DMS53 (cell line): Measurements from ENCODE around the gene PPP3CA.
A peak's percentile ranks its signal among the peaks of the same experiment; 100 is the strongest.
"Not testable (repeated sequence)": the region's sequence is repeated elsewhere in the genome, so short reads cannot be mapped to it uniquely, and the experiment has no call there.

Experiments used
- DNase-seq: peaks from one replicate; lab custom pipeline; 2025; lab: John Stamatoyannopoulos, UW

The PPP3CA gene

GRCh38 chr4:101098666-101099400 is 248.5 kb downstream of the PPP3CA start:
- no peak for DNase-seq

GRCh38 chr4:101092609-101093008 is 254.7 kb downstream of the PPP3CA start:
- not testable (repeated sequence) for DNase-seq

GRCh38 chr4:101089168-101089567 is 258.2 kb downstream of the PPP3CA start:
- no peak for DNase-seq

GRCh38 chr4:101086801-101087586 is 260.3 kb downstream of the PPP3CA start:
- DNase-seq = peak; percentile 14

- no peak for DNase-seq
Measured at GRCh38 chr4:101083131-101083530, 264.2 kb downstream of the PPP3CA start.

- DNase-seq = peak; percentile 11
Measured at GRCh38 chr4:101081695-101082369, 265.5 kb downstream of the PPP3CA start.

GRCh38 chr4:101081166-101081565 is 266.2 kb downstream of the PPP3CA start:
- DNase-seq = no peak

GRCh38 chr4:101078950-101079349 is 268.4 kb downstream of the PPP3CA start:
- DNase-seq = no peak

GRCh38 chr4:101076032-101076431 is 271.3 kb downstream of the PPP3CA start:
- no peak for DNase-seq

- peak; percentile 2 for DNase-seq
Measured at GRCh38 chr4:101075536-101075935, 271.8 kb downstream of the PPP3CA start.

GRCh38 chr4:101074326-101074725 is 273.0 kb downstream of the PPP3CA start:
- no peak for DNase-seq

GRCh38 chr4:101071241-101071640 is 276.1 kb downstream of the PPP3CA start:
- no peak for DNase-seq

GRCh38 chr4:101068115-101068514 is 279.2 kb downstream of the PPP3CA start:
- no peak for DNase-seq

GRCh38 chr4:101067383-101067782 is 279.9 kb downstream of the PPP3CA start:
- DNase-seq = no peak

GRCh38 chr4:101066626-101067170 is 280.6 kb downstream of the PPP3CA start:
- no peak for DNase-seq

GRCh38 chr4:101065935-101066485 is 281.3 kb downstream of the PPP3CA start:
- DNase-seq = no peak

GRCh38 chr4:101065346-101065745 is 282.0 kb downstream of the PPP3CA start:
- no peak for DNase-seq

GRCh38 chr4:101064541-101065180 is 282.7 kb downstream of the PPP3CA start:
- no peak for DNase-seq

GRCh38 chr4:101055392-101055791 is 291.9 kb downstream of the PPP3CA start:
- DNase-seq = no peak

- DNase-seq = no peak
Measured at GRCh38 chr4:101050837-101051205, 296.5 kb downstream of the PPP3CA start.

GRCh38 chr4:101050088-101050836 is 297.1 kb downstream of the PPP3CA start:
- no peak for DNase-seq
